AML-193 (cell line): ENCODE data around the gene ADD1.

Experiments used
- DNase-seq, 2 experiments: peaks; one replicate each; lab custom pipeline; 2025; lab: John Stamatoyannopoulos, UW

Gene ADD1

DNA sequence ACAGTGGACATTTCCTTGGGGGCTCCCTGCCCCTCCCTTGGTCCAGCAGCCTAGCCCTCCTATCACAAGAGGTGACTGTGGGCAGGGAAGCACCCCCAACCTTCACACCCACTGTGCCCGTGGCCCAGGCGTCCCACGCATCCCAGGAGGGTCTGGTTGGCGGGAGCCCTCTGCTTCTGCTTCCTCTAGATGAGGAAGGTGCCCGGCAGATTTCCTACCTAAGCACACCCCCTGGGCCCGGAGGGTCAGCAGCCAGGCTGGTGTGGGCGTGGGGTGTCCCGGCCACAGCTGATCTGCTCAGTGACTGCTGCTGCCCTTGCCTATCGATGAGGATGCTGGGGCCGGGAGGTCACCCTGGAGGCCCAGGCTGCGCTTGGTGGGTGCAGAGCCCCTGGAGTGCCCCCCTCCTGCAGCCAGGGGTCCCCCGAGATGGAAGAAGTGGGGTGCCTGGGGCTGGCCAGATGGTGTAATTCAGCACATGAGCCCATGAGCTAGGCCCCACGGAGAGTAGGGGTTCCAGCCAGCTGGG lies 38.6 kb upstream of the ADD1 start:
- no peak for DNase-seq

DNA sequence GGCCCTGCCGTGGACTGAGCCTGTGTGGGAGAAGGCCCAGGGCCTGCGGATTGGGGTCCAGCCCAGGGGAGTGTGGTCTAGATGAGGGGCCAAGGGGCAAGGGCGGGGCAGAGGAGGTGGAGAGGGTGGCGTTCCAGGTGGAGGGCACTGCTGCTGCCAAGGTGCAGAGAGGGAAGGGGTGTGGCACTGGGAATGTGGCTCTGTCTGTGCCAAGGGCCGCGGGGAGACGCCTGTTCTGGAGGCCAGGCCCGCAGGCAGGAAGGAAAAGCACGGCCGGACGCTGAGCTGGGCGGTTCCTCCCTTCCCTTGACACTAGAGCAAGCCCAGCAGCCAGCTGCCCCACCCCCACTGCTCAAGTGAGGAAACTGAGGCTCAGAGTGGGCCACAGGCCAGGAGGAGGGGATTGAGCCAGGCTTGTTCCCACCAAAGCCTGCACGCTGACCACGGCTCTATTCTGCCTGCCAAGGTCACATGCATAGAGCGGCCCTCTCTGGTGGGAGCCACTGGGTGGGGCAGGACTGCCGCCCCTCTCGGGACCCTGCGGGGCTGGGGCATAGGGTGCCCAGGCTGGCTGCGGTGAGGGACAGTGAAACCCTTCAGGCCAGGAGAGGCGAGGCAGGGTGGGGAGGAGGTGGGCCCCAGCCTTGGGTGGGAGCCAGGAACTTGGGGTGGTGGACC lies 37.8 kb upstream of the ADD1 start:
- DNase-seq = no peak

DNA sequence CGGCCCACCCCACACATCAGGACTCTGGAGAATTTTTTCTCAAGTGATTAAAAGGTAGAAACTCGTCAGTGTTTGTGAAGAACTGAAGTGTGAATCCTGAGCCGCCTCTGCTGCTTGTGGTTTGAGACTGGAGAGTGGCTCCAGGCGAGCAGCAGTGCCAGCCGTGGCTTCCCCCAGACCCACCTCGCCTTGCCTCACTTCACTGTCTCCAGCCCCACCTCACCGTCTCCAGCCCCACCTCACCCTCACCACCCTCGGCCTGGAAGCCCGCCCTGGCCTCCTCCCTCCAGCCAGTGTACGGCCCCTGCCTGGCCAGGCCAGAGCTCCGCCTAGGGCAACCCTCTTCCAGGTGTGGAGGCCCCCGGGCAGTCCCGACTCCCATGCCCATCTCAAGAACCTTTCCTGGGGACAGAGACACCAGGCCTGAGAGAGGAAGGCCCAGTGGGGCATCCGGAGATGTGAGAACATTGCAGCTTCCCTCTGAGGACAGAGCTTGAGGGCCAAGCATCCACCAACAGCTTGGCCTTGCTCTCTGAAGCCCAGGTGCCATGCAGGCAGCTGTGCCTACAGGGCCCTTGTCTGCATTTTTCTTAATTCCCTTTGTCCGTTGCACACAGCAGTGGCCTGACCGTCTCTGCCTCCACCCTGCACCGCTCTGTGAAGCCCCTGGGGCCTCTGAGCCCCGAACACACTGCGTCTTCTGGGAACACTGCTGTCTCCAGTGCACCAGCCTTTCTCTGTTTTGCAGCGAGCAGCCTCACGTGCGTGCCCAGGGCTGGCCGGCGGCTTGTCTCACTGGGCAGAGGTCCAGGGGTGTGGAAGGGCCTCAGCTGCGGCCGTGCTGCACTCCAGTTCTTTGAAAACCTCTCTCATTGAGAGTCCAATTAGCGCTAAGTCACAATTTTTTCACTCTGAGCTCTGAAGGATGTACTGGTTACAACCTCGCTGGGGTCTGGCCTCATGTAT lies 37.0 kb upstream of the ADD1 start:
- DNase-seq = no peak

DNA sequence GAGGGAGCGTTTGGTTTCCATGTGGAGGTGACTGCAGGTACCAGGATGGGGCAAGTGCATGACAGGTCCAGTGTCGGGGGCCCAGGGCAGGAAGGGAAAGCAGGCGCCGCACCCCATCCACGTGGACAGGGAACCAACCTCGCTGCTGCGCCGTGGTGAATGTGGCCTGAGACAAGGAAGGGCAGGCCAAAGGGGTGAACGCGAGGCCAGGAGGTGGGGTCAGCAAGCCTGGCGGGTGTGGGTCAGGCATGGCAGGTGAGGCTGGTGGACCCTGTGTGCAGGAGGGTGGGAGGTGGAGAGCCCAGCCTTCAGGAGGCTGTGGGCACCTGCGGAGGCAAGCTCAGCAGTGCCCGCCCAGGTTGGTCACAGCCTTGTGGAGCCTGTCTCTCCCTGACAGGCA lies 36.1 kb upstream of the ADD1 start:
- DNase-seq = no peak

DNA sequence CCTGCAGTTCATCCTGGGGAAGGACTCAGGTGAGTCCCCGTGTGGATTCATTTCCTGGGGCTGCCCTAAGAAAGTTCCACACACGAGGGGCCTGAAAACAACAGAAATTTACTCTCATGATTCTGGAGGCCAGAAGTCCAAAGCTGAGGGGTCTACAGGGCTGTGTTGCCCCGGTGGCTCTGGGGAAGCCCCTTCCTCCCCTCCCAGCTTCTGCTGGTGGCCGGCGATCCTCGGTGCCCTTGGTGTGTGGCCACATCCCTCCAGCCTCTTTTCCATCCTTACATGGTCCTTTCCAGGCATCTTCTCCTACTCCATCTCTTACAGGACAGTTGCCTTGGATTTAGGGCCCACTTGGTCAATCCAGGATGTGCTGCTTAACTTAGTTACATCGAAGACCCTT lies 35.6 kb upstream of the ADD1 start:
- DNase-seq = no peak

DNA sequence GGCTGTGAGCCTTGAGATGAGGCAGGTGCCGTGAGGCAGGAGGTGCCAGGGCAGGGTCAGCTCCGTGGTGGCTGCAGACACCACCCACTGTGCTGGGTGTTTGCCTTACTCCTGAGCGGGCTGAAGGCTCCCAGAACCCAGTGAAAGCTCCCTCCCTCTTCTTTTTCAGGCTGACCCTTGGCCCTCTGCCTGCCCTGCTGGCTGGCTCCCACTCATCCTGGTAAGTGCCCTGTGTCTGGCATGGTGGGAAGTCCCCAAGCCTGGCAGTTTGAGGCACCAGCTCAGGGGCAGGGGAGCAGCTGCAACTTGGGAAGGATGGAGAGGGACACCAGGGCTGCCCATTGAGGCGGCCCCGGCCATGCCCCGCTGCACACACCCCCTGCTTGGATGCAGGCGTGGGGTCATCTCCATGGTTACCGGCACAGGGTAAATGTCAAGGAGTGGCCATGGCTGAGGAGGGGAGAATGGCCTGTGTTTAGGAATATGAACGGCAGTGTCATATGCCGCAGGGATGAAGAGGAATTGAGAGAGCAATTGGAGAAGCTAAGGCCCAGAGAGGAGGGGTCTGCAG lies 33.9 kb upstream of the ADD1 start:
- no peak for DNase-seq

DNA sequence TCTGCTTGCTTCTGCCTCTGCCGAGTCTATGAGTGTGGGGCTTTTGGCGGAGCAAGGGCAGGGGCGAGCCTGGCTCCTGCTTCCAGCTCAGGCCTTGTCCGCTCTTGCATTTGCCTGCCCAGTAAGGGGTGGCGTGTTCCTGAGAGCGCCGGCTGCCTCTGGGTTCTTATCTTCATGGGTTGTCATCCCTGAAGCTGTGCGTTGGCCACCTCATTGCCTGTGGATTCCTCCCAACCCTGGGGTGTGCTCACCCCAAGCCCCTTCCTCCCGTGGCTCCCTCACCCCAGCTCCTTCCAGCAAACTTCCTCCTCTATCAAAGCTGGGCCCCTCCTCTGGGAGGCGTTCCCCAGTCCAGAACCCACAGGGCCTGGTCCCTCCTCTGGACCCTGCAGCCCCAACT lies 33.3 kb upstream of the ADD1 start:
- DNase-seq = no peak

DNA sequence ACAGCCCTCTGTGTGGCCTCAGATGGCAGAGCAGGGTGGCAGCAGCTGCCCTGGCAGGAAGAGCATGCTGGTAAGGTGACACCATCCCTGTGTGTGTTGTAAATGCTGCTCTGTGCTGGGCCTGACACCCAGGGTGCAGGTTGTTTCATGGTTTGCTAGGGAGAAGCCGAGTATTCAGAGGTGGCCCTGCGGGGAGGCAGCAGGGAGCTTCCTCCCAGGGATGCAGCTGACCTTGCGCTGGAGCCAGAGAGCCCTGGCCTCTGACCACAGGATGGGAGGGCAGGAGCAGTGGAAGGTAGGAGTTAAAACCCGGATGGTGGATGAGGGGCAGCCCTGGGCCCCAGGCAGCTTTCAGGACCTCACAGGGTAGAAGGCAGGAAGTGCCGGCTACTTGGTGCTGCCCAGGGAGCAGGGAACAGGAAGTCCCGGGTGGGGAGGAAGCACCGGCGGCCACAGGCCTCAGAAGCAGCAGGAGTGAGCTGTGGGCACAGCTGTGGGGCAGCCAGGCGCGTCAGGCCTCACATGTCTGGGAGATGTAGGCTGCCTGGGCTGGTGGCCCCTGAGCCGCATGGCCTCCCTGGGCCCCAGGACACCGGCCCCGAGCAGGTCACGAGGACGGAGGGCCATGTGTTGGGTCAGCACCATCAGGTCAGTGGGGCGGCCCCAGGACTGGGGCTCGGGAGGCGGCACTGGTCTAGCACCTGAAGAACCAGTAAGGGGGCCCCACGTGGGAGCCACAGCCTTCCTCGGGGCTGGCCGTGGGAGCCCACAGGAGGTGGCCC lies 31.6 kb upstream of the ADD1 start:
- DNase-seq = peak; percentile 94 to 98

DNA sequence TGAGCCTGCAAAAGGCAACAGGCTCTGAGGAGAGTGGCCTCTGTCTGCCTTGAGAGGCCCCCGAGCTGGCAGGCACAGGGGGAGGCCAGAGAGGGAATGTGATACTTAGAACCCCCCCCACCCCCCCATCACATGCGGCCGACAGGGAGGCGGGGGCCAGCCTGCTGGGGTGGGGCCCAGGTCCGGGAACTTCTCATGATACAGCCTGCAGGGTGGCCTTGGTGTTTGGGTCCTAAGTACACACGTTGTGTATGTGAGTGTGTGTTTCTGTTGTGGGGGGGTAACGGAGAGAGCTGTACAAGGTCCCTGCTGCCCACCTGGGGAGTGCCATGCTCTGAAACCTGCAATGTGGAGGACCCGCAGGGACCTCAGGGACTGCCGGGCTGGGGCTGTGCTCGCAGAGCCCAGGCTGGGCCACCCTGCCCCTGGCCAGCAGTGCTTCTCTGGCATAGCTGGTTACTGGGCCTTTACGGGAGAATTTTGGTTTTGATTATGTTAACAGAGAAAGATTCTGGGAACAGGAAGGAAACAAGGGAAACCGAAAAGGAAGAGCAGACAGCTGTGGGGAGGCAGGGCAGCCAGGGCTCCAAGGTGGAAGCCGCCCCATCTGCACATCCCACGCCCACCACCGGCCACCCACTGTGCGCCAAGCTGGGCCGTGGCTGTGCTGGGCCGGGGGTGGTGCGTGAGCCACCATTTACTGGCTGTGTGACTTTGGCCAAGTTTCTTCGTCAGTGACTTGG lies 30.9 kb upstream of the ADD1 start:
- no peak for DNase-seq

DNA sequence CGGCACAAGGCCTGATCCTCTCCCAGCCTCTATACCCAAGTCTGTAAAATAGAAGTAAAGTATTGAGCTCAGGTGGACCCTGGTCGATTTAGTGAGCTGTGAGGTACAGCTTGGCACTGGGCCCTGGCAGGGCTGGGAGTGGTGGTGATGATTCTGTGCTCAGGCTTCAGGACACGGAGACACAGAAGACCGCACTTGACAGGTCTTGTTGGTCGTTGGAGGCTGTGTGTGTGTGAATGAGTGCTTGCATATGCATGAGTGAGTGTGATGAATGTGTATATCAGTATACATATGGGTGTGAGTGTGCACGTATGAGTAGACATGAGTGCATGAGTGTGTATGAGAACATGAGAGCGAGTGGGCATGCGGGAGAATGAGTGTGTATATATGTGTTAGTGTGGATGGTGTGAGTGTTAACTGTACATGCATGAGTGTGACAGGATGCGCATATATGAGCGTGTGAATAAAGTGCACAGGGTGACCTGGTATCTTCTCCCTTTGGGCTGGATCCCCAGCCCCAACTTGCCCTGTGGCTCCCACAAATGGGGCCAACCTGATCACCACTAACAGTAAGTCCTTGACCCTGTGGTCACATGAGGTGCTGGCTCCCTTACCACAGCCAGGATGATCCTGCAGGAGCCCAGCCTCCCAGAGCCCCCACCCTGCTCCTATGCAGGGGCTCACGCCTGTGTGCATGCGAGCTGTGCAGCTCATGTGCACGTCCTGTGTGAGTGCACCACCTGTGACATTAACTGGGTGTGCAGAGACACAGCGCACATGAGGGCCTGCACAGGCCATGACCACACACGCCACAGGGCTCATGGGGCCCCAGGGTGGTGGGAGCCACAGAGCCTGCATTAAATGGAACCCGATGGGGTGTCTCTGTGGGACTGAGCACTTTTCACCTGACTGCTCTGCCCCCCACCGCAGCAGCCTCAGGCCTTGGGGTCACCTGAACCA lies 29.9 kb upstream of the ADD1 start:
- no peak for DNase-seq

DNA sequence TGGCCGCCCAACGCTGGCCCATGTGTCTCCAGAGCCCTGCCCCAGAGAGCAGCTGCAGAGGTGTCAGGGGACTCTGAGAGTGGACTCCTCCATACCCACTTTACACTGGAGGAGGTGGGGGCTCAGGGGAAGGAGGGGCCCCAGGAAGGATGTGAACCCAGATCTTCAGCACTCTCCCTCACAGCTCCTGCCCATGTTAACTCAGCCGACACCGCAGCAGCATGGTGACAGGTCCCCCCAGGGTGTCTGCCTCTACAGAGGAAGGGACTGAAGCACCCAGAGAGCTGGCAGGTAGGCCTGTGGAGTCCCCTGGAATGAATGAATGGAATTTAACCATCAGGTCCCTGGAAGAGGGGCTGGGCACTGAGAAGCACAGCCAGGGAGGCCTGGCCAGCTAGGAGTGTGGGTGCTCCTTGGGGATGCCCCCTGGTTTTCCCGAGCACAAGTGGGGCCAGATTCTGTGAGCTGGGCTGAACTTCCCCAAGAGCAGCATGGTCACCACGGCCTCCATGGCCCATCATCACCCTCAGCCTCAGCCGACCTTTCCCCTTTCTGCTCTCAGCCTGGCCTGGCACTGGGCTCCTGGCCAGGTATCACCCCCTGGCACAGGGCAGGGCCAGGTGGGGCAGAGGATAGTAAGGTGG lies 28.9 kb upstream of the ADD1 start:
- no peak for DNase-seq

DNA sequence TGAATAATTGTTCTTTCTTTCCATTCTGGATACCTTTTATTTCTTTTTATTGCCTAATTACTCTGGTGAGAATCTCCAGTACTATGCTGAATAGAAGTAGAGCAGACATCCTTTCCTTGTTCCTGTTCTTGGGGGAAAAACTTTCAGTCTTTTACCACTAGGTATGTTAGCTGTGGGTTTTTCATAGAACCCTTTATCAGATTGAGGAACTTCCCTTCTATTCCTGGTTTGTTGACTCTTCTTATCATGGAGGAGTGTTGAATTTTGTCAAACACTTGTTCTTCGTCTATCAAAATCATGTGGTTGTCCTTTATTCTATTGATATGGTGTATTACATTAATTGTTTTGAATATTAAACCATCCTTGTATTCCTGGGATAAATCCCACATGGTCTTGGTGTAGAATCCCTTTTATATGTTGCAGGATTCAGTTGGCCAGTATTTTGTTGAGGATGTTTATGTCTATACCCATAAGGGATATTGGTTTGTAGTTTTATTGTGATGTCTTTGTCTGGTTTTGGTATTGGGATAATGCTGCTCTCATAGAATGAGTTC lies 27.2 kb upstream of the ADD1 start:
- peak; percentile 32 to 44 for DNase-seq

DNA sequence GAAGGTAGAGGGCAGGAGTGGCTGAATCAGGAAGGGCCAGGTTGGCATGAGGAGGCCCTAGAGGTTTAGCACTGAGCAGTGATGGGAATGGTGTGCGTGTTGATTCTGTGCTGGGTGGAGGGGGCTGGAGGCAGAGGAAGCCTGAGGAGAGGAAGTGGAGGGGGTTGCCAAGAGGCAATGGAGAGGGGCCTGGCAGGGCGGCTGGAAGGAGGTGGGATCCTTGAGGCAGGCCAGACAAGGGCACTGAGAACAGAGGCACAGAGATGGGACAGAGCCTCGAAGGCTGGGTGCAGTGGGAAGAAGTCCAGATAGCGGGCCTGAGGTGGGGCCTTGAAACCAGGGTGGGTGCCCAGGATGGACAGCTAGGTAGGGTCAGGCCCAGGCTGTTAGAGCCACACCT lies 26.5 kb upstream of the ADD1 start:
- DNase-seq = no peak

DNA sequence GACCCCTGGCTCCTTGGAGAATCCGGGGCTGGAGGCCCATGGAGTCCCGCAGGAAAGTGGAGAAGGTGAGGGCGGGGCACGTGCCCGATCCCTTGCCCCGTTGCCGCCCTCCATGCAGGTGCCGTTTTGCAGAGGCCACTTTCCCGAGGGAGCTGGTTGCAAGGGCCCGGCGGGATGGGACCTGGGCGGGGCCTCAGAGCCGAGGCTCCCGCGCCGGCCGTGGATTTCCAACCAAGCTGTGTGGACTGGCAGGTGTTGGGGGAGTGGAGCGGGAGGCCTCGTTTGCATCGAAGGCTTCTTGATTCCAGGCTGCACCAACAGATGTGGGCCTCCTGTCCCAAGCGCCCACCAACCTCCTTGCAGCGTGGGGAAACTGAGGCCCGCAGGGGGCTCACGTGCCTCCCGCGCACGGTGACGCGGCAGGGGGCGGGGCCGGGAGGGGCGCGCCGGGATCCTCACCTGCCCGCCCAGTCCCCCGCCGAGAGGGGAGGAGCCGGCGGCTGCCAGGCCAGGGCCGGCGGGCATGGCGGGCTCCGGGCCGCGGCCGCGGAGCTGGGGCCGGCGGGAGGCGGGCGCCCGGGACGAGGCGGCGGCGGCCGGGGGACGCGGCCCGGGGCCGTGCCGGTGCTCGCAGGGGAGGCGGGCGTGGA lies 25.8 kb upstream of the ADD1 start:
- DNase-seq = no peak

DNA sequence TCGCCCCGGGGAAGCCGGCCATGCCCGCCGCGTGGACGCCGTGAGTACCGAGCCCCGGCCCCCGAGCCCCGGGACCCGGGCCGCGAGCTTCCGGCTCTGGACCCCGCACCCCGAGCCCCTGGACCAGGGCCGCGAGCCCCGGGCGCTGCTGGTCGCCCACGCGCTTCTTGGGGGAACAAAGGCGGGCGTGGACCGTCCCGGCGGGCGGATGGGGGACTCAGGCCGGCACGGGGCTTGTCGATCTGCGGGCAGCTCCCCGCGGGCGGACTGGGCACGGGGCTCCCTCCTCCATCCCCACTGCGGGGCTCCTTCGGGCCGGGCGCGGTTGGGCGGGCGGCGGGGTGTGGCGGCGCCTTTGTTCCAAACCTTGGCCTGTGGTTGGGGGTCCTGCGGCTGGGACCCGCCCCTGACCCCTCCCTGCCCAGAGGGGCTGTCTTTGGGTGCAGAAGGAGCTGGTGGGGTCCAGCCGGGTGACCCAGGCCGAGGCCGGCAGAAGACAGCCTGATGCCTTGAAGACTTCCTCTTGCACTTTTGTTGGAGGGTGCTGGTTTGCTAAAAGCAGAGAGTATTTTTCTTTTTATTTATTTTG lies 25.2 kb upstream of the ADD1 start:
- DNase-seq = no peak

DNA sequence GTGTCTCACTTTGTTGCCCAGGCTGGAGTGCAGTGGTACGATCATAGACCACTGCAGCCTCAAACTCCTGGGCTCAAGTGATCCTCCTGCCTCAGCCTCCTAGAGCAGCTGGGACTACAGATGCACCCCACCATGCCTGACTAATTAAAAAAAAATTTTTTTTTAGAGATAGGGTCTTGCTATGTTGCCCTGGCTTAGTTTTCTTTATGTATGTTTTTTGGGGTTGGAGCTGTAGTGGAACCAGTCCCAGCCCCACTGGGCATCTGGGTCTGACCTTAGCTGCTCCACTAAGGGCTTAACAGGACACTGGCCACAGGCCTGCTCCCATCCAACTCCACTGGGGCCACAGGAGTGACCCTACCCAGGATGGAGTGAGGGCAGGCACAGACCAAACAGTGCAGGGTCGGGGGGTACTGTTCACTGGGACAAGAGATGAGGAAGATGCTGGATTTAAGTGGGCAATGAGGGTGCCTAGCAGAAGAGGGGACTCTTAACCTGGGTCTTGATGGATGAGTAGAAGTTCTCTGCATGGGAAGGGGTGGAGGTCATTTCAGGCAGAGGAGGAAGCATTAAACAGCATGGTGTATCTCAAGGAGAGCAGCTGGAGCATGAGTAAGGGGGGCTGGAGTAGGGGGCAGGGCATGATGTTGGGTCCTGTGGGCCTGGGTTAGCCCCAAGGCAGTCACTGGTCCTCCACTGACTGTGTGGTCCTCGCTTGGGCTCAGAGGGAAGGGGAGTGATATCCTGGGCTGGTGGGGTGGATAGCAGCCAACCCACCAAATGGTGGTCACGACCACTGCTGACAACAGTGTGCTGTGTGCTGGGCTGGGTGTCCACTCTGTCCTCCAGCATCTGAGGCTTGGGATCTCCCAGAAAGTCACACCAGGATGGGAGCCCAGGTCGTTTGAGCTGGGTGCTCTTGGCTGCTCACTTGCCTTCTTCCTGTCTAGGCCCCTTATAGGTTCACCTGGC lies 24.1 kb upstream of the ADD1 start:
- DNase-seq = no peak
